AG04450 (cell line): ENCODE results near the gene ORMDL2. TPM values are rescaled to one million over a fixed set of nuclear protein-coding genes. Genes with fewer than 3 reads are reported as not detected.

Source experiments
- CTCF ChIA-PET: fragments of 300-600, 350-600 bp; formaldehyde crosslinking; extraction: SDS; loops from one replicate; lab custom pipeline; 2022; ENCODE audit warnings: antibody characterized with exemption, inconsistent platforms; lab: Charles Lee
- POLR2A ChIA-PET: fragments of 350-600 bp; formaldehyde crosslinking; extraction: SDS; loops from one replicate; lab custom pipeline; 2021; ENCODE audit warnings: antibody characterized with exemption, inconsistent platforms; lab: Yijun Ruan, JAX
- DNase-seq: peaks from one replicate; pipeline ENCODE4 v3.0.0-alpha.2; 2011; ENCODE audit warnings: low read depth, low spot score
- H3K27ac ChIP-seq: one replicate; pipeline ENCODE4 v1.5.1; 2012; ENCODE audit warnings: low read depth, low read length, control low read depth
- H3K27me3 ChIP-seq: one replicate; pipeline ENCODE4 v1.6.0; 2012; ENCODE audit warnings: low read length; ENCODE audit not compliant: control insufficient read depth, insufficient read depth
- H3K4me3 ChIP-seq: 2 replicates; pipeline ENCODE4 v1.5.1; 2011; ENCODE audit warnings: mild to moderate bottlenecking, low read depth, low read length, control low read depth
- H3K9me3 ChIP-seq: 2 replicates; pipeline ENCODE4 v1.5.1; 2012; ENCODE audit warnings: low read length; ENCODE audit not compliant: control insufficient read depth, insufficient read depth
- CTCF ChIP-seq: IDR thresholded peaks from 2 replicates; pipeline ENCODE4 v1.5.1; 2011; ENCODE audit warnings: low read depth, low read length, control low read depth, inconsistent platforms
- polyA plus RNA-seq: library from polyadenylated mRNA; depleted of rRNA; stranded (reverse); fragments of >200 nt; gene quantifications from 2 replicates; pipeline ENCODE4 v1.2.3, GENCODE V29; 2011

The ORMDL2 gene
- polyA plus RNA-seq, 1 experiment: 40.9 TPM

- POLR2A ChIA-PET: no interaction called here
- DNase-seq: no peak
- TF ChIP-seq CTCF: no peak
- Histone ChIP-seq H3K27ac (no peak overlapping the region), H3K4me3 (no peak overlapping the region), H3K27me3 (no peaks in the 10 kb centered on the region), H3K9me3 (no peaks in the 10 kb centered on the region)
- CTCF ChIA-PET: interaction anchor here (1.0 to 1.1 kb wide), 2 partner anchors 8 to 51 kb away, joined by 5 to 6 read pairs; no protein-coding TSS in a partner anchor
Observed at GRCh38 chr12:55788546-55788945, 29.3 kb upstream of the ORMDL2 start.

DNA sequence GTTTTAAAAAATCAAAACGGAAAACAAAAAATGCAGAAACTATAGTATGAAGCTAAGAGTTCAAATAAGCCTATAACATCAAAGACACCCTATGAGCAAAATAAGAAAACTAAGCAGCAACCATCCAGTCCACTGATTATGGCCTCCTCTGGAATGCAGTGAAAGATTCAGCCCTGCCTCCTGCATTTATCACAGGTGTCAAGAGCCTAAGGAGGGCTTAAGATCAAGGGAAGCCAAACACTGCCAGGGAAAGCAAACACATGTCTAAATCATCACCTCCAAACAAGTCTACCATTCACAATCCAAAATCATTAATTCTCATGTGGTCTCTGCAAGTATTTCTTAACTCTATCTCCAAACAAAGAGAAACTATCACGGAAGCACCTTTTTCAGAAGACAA is 28.7 kb upstream of the ORMDL2 start:
- ChIA-PET CTCF (interaction anchor here (1.0 to 1.1 kb wide), 2 partner anchors 8 to 51 kb away, joined by 5 to 6 read pairs; no protein-coding TSS in a partner anchor), POLR2A (interaction anchor here (0.7 kb wide), 1 partner anchor 40 kb away, joined by 7 read pairs; the partner anchor contains the start of gene DNAJC14)
- H3K9me3 ChIP-seq: no peaks in the 10 kb centered on the region
- H3K4me3 ChIP-seq: no peak overlapping the region
- no peaks in the 10 kb centered on the region for H3K27me3 ChIP-seq
- no peak overlapping the region for H3K27ac ChIP-seq
- DNase-seq: no peak
- TF ChIP-seq CTCF: no peak

GRCh38 chr12:55789893-55790292 is 27.9 kb upstream of the ORMDL2 start:
- CTCF ChIA-PET: interaction anchor here (0.5 to 0.7 kb wide), 3 partner anchors 15 to 206 kb away, joined by 3 to 5 read pairs (median 4); no protein-coding TSS in a partner anchor
- POLR2A ChIA-PET: interaction anchor here (0.7 kb wide), 1 partner anchor 39 kb away, joined by 7 read pairs; the partner anchor contains the start of gene DNAJC14

GRCh38 chr12:55795950-55796349 is 21.9 kb upstream of the ORMDL2 start:
- Histone ChIP-seq H3K27ac (no peak overlapping the region), H3K9me3 (no peaks in the 10 kb centered on the region), H3K27me3 (no peaks in the 10 kb centered on the region), H3K4me3 (no peak overlapping the region)
- POLR2A ChIA-PET: no interaction called here
- DNase-seq: no peak
- CTCF ChIA-PET: interaction anchor here (0.6 to 5.3 kb wide), 9 partner anchors 14 to 144 kb away, joined by 3 to 82 read pairs (median 7); partner anchors contain the start of genes ORMDL2 and SARNP
- TF ChIP-seq CTCF: no peak

More at GRCh38 chr12:55789893-55790292, 27.9 kb upstream of the ORMDL2 start:
- Histone ChIP-seq H3K9me3 (no peaks in the 10 kb centered on the region), H3K4me3 (no peak overlapping the region), H3K27ac (no peak overlapping the region), H3K27me3 (no peaks in the 10 kb centered on the region)
- DNase-seq: no peak
- no peak for TF ChIP-seq CTCF

- Histone ChIP-seq H3K27ac (no peak overlapping the region), H3K9me3 (no peaks in the 10 kb centered on the region), H3K4me3 (no peak overlapping the region), H3K27me3 (no peaks in the 10 kb centered on the region)
- TF ChIP-seq CTCF: peak; percentile 61
- ChIA-PET CTCF (interaction anchor here (0.8 to 5.3 kb wide), 17 partner anchors 8 to 143 kb away, joined by 3 to 82 read pairs (median 4); partner anchors contain the start of genes ORMDL2 and SARNP), POLR2A (no interaction called here)
- no peak for DNase-seq
Observed at GRCh38 chr12:55797068-55797467, 20.8 kb upstream of the ORMDL2 start.
